K562 (cell line): Measurements from ENCODE around the gene UBAC2. TPM values are rescaled to one million over a fixed set of nuclear protein-coding genes. Genes with fewer than 3 reads are reported as not detected.

ENCODE experiments used
- ARID1B ChIP-seq: fragments of 450-650 bp; IDR thresholded peaks from 2 replicates; pipeline ENCODE4 v1.6.1; 2016; ENCODE audit warnings: antibody characterized with exemption, mild to moderate bottlenecking, inconsistent platforms
- ATF7 ChIP-seq: fragments of 450-650 bp; IDR thresholded peaks from 2 replicates; pipeline ENCODE4 v1.7.1; 2014; ENCODE audit warnings: mild to moderate bottlenecking, moderate library complexity
- CBFA2T3 ChIP-seq: fragments of 450-650 bp; IDR thresholded peaks from 2 replicates; pipeline ENCODE4 v1.6.1; 2017
- EWSR1 ChIP-seq: fragments of 450-650 bp; IDR thresholded peaks from 2 replicates; pipeline ENCODE4 v1.6.1; 2018; ENCODE audit warnings: borderline replicate concordance, mild to moderate bottlenecking, low read depth, moderate library complexity; ENCODE audit not compliant: partially characterized antibody
- FIP1L1 ChIP-seq: fragments of 200-400 bp; formaldehyde crosslinking; IDR thresholded peaks from 2 replicates; pipeline ENCODE4 v1.6.1; 2018; ENCODE audit warnings: mild to moderate bottlenecking, low read depth, low read length; ENCODE audit not compliant: poor library complexity, severe bottlenecking
- GABPA ChIP-seq: fragments of 200-800 bp; sonication (Bioruptor generic); conservative IDR thresholded peaks from 2 replicates; pipeline ENCODE4 v1.6.1; 2016; ENCODE audit warnings: low read depth, missing genetic modification characterization, missing compliant biosample characterization
- HCFC1 ChIP-seq: IDR thresholded peaks from 2 replicates; pipeline ENCODE4 v1.6.1; 2012; ENCODE audit warnings: low read depth, low read length, improper control_type of control experiment
- IRF9 ChIP-seq: fragments of 450-650 bp; IDR thresholded peaks from 2 replicates; pipeline ENCODE4 v1.6.1; 2016; ENCODE audit warnings: missing biosample characterization, missing genetic modification characterization
- JUND ChIP-seq, 2 experiments: IDR thresholded peaks; 2 replicates in 1 of 2; 3 replicates in 1 of 2; pipeline ENCODE4 v1.6.1; 2011; ENCODE audit warnings: borderline replicate concordance in 2 of 2, low read depth in 2 of 2, low read length in 2 of 2, improper control_type of control experiment in 1 of 2, missing biosample characterization in 1 of 2, missing genetic modification characterization in 1 of 2, missing genetic modification reagents in 1 of 2
- NFIC ChIP-seq: fragments of 450-650 bp; IDR thresholded peaks from 2 replicates; pipeline ENCODE4 v1.6.1; 2017; ENCODE audit warnings: mild to moderate bottlenecking, inconsistent platforms
- NR4A1 ChIP-seq, 2 experiments: fragments of 250-450 bp in 1 of 2; fragments of 450-650 bp in 1 of 2; sonication (Bioruptor Pico) in 1 of 2; IDR thresholded peaks; 2 replicates each; pipeline versions ENCODE4 v1.4.0 to v1.6.1; 2016 to 2020; ENCODE audit warnings: mild to moderate bottlenecking in 2 of 2, missing compliant biosample characterization in 1 of 2, missing genetic modification characterization in 1 of 2, moderate library complexity in 1 of 2
- PHF8 ChIP-seq: fragments of 200-600 bp; sonication (generic); IDR thresholded peaks from 2 replicates; pipeline ENCODE4 v1.6.1; 2012; ENCODE audit warnings: mixed run types, mild to moderate bottlenecking, inconsistent platforms, low read length, moderate library complexity, borderline replicate concordance
- SAFB ChIP-seq: fragments of 200-400 bp; formaldehyde crosslinking; IDR thresholded peaks from 2 replicates; pipeline ENCODE4 v1.6.1; 2017; ENCODE audit warnings: low read depth, low read length, borderline replicate concordance
- SETDB1 ChIP-seq: IDR thresholded peaks from one replicate; pipeline ENCODE4 v1.6.1; 2012; ENCODE audit warnings: low read length, control low read depth, inconsistent platforms
- TAF1 ChIP-seq: IDR thresholded peaks from 2 replicates; pipeline ENCODE4 v1.6.1; 2011; ENCODE audit warnings: mild to moderate bottlenecking, low read length, moderate library complexity; ENCODE audit not compliant: insufficient read depth, control insufficient read depth, severe bottlenecking; ENCODE audit errors: extremely low read depth
- TCFL5 ChIP-seq: fragments of 250-450 bp; sonication (Bioruptor Pico); conservative IDR thresholded peaks from 2 replicates; pipeline ENCODE4 v1.6.1; 2021; ENCODE audit warnings: mild to moderate bottlenecking, moderate library complexity, matching md5 sums
- TFAP4 ChIP-seq: sonication (generic); formaldehyde crosslinking; IDR thresholded peaks from 2 replicates; pipeline ENCODE4 v1.8.0; 2022; ENCODE audit warnings: missing genetic modification reagents, mild to moderate bottlenecking, moderate library complexity, borderline replicate concordance
- ZNF184 ChIP-seq: sonication (generic); formaldehyde crosslinking; IDR thresholded peaks from 2 replicates; pipeline ENCODE4 v1.5.0; 2020; ENCODE audit warnings: missing genetic modification reagents
- ZNF511 ChIP-seq: sonication (generic); formaldehyde crosslinking; IDR thresholded peaks from 2 replicates; pipeline ENCODE4 v1.8.0; 2022; ENCODE audit warnings: mild to moderate bottlenecking, missing genetic modification reagents
- ZNF764 ChIP-seq: fragments of 250-450 bp; sonication (Bioruptor Pico); IDR thresholded peaks from 2 replicates; pipeline ENCODE4 v1.4.0; 2020; ENCODE audit warnings: low read depth, mild to moderate bottlenecking, moderate library complexity
- polyA plus RNA-seq, 8 experiments: library from polyadenylated mRNA; depleted of rRNA in 4 of 8; stranded (reverse) in 5 of 8; unstranded in 3 of 8; fragments of >200 nt; fragmentation: Nextera tagmentation in 2 of 8; fragmentation: Illumina TruSeq in 1 of 8; extraction: Ambion mirVana in 2 of 8; extraction: Trizol in 1 of 8; gene quantifications; 2 replicates each; pipeline versions ENCODE4 v1.2.1 to v1.2.3, GENCODE V29; 2011 to 2014; ENCODE audit warnings: inconsistent platforms in 1 of 8, missing spikeins in 1 of 8
- total RNA-seq, 7 experiments: library from RNA; depleted of rRNA in 6 of 7; stranded (reverse); fragments of >200 nt in 6 of 7; fragmentation: Illumina TruSeq in 2 of 7; extraction: Trizol in 2 of 7; gene quantifications; 2 replicates each; pipeline versions ENCODE4 v1.2.1 to v1.2.3, GENCODE V29; 2011 to 2021; ENCODE audit warnings: low replicate concordance in 1 of 7
- TF ChIP-seq, protein P1 (sequence below), 2 experiments: fragments of 250-450 bp in 1 of 2; fragments of 450-650 bp in 1 of 2; sonication (Bioruptor Pico) in 1 of 2; IDR thresholded peaks; 2 replicates each; pipeline versions ENCODE4 v1.6.1 to v1.8.0; 2016 to 2021; ENCODE audit warnings: mild to moderate bottlenecking in 2 of 2, moderate library complexity in 2 of 2, missing compliant biosample characterization in 1 of 2, missing genetic modification characterization in 1 of 2
- TF ChIP-seq, protein P2 (sequence below): sonication (generic); formaldehyde crosslinking; IDR thresholded peaks from 2 replicates; pipeline ENCODE4 v1.8.1; 2022; ENCODE audit warnings: missing genetic modification reagents

UBAC2 gene
- total and polyA plus RNA-seq, 9 of the 15 experiments (the other 6 are each of a cell fraction or from before 2014, with no cell fraction given), result 6.0 to 84.1 (median 32.3) TPM

GRCh38 chr13:99200432-99201167, at the start of gene UBAC2 (continued):
- peak; percentile 88 for TF ChIP-seq TAF1
- peak; percentile 77 for TF ChIP-seq SAFB
- peak; percentile 56; the same call in 1 of the 2 replicates for TF ChIP-seq TFAP4 (CRISPR knock-in tag)
- TF ChIP-seq ZNF511 (CRISPR knock-in tag), result peak; percentile 81; the same call in 1 of the 2 replicates
- peak; percentile 52 for TF ChIP-seq NFIC
- no peak for TF ChIP-seq ZNF184 (CRISPR knock-in tag)
- no peak for TF ChIP-seq JUND (IDR thresholded peaks at IDR 0.05; ENCODE audit: borderline replicate concordance, low read depth, low read length)
- no peak for TF ChIP-seq JUND (tag; IDR thresholded peaks at IDR 0.05; ENCODE audit: borderline replicate concordance, low read depth, low read length)
- TF ChIP-seq, protein P1, sequence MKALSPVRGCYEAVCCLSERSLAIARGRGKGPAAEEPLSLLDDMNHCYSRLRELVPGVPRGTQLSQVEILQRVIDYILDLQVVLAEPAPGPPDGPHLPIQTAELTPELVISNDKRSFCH (CRISPR knock-in tag; IDR thresholded peaks at IDR 0.05), result no peak
- TF ChIP-seq, protein P1 (tag; IDR thresholded peaks at IDR 0.05), result no peak
- TF ChIP-seq ATF7, result peak; percentile 58; the same call in 1 of the 2 replicates
- TF ChIP-seq PHF8, result peak; percentile 97
- TF ChIP-seq FIP1L1, result peak; percentile 61
- TF ChIP-seq NR4A1 (CRISPR knock-in tag; IDR thresholded peaks at IDR 0.05), result no peak
- TF ChIP-seq NR4A1 (tag; IDR thresholded peaks at IDR 0.05), result no peak
- TF ChIP-seq ZNF764, result peak; percentile 41; the same call in 1 of the 2 replicates
- TF ChIP-seq, protein P2, sequence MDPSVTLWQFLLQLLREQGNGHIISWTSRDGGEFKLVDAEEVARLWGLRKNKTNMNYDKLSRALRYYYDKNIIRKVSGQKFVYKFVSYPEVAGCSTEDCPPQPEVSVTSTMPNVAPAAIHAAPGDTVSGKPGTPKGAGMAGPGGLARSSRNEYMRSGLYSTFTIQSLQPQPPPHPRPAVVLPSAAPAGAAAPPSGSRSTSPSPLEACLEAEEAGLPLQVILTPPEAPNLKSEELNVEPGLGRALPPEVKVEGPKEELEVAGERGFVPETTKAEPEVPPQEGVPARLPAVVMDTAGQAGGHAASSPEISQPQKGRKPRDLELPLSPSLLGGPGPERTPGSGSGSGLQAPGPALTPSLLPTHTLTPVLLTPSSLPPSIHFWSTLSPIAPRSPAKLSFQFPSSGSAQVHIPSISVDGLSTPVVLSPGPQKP (CRISPR knock-in tag), result no peak
- TF ChIP-seq GABPA, result peak; percentile 91
- peak; percentile 41; the same call in 1 of the 2 replicates for TF ChIP-seq HCFC1
- TF ChIP-seq IRF9 (tag), result no peak
- no peak for TF ChIP-seq SETDB1
- no peak for TF ChIP-seq TCFL5
- TF ChIP-seq CBFA2T3, result no peak
- TF ChIP-seq ARID1B, result no peak
- TF ChIP-seq EWSR1, result no peak
